CD4-positive, alpha-beta T cell treated with Interferon gamma for 1 hour (primary cell): ENCODE results near the gene CHI3L2.

Experiments used
- DNase-seq: peaks from one replicate; pipeline ENCODE4 v3.0.0-alpha.2; 2020

CHI3L2 gene, protein sequence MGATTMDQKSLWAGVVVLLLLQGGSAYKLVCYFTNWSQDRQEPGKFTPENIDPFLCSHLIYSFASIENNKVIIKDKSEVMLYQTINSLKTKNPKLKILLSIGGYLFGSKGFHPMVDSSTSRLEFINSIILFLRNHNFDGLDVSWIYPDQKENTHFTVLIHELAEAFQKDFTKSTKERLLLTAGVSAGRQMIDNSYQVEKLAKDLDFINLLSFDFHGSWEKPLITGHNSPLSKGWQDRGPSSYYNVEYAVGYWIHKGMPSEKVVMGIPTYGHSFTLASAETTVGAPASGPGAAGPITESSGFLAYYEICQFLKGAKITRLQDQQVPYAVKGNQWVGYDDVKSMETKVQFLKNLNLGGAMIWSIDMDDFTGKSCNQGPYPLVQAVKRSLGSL

DNA sequence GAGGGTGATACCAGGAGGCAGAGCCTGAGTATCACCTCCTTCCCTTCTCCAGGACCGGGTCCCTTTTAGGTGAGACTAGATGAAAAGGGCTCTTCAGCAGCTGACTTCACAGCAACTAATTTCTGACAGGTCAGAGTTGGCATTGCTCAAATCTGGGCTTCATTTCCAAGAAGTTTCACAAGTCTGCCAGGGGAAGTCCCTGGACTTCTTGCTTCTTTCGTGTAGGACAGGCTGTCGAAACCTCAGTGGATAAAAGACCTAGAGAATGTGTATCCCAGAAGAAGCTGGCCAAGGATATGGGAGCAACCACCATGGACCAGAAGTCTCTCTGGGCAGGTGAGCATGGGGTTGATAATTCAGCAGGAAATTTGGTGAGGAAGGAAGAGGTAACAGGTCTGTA is at the start of gene CHI3L2:
TSS of gene CHI3L2 (plus strand) at position 280 of the 400 bp plus-strand sequence. CDS start at position 297, 17 bp downstream.
- DNase-seq = no peak

DNA sequence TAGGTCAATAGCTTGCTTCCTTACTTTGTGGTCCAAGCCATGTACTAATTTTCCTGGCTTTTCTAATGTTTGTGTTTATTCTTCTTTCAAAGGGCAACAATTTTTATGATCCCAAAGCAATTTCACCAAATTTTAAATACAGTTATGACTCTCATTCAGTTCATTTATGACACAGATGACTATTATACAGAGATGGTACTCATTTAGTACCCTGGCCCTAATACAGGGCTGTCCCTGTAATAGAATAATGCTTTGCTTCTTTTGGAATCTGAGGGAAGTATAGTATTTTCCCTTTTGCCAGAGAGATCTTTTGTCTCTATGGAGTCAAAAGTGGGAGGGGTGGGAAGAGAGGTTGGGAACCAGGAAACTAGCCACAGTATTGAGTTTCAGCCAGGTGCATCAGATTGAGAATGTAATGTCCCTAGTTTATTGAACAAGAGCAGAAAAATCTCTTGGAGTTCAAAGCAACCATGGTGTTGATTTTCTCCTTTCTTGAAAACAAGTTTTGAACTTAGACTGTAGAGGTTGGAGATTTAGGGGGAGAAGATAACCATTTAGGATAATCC is 47.5 kb upstream of the CHI3L2 start:
- no peak for DNase-seq

- DNase-seq = no peak
These were observed 45.5 kb upstream of the CHI3L2 start for GRCh38 chr1:111182052-111182451.

- no peak for DNase-seq
These were observed 44.0 kb upstream of the CHI3L2 start for GRCh38 chr1:111183308-111184069.

- no peak for DNase-seq
These were observed 42.9 kb upstream of the CHI3L2 start for GRCh38 chr1:111184663-111185062.

GRCh38 chr1:111190931-111191451 is 36.5 kb upstream of the CHI3L2 start:
- DNase-seq = no peak

GRCh38 chr1:111191496-111191895 is 36.0 kb upstream of the CHI3L2 start:
- no peak for DNase-seq

DNA sequence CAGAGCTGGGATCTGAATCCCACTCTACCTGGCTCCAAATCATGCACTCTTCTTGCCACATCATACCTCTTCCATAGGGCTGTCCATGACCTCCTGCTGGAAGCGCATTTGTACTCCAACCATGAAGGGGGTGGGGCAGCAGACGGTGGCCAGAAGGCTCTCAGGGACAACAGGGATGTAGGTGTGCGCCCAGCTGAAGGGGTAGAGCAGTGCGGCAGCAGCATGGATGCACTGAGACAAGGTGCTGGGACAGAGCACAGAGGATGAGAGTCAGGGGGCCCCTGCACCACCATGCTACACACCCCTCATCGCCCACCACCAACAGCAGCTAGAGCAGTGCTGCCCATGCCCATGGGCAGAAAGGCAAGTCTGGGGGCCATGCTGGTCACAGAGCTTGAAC is 35.4 kb upstream of the CHI3L2 start:
- no peak for DNase-seq

- DNase-seq = peak; percentile 43
These were observed 34.6 kb upstream of the CHI3L2 start for GRCh38 chr1:111192658-111193519.

DNA sequence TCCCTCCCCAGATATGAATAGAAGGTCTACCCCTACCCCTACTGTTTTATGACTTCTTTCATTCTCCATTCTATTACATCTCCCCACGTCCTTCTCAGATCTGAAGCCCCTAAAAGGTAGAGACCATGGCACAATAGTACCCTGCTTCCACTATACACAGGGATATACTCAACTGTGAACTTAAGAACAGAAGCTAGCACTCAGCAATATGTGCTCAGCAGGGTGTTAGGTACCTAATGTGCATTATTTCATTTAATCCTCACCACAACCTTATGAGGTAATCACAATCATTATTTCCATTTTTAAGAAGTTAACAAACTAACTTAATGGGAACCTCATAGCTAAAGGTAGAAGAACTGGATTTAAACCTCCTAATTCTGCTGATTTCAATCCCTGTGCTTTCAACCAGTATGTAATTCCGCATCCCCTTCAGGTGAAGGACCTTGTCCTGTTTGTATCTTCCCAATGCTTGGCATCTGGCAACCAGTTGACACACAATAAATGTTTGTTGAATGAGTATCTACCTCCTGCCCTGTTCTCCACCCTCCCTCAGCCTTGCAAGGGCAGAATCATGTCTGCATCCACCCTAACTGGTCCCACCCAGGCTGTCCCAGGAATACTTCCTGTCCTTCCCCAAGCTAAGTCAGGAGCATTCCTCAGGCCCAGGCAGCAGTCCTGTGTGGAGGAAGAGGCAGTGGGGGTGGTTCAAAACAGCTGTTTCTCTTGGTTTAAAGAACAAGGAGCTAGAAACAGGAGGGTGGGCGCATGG is 33.6 kb upstream of the CHI3L2 start:
- DNase-seq = no peak

GRCh38 chr1:111195002-111195684 is 32.4 kb upstream of the CHI3L2 start:
- no peak for DNase-seq

GRCh38 chr1:111196213-111196612 is 31.3 kb upstream of the CHI3L2 start:
- no peak for DNase-seq

- peak; percentile 69 for DNase-seq
These were observed 29.8 kb upstream of the CHI3L2 start for GRCh38 chr1:111197598-111198284.

GRCh38 chr1:111198836-111199235 is 28.7 kb upstream of the CHI3L2 start:
- no peak for DNase-seq

GRCh38 chr1:111199329-111199728 is 28.2 kb upstream of the CHI3L2 start:
- DNase-seq = no peak

- DNase-seq = peak; percentile 65
These were observed 27.4 kb upstream of the CHI3L2 start, which contains the start of gene DENND2D for GRCh38 chr1:111199881-111200801. Gene DENND2D, minus strand, starts transcription at chr1:111200646. Its CDS starts 187 bp downstream, at chr1:111200459.

DNA sequence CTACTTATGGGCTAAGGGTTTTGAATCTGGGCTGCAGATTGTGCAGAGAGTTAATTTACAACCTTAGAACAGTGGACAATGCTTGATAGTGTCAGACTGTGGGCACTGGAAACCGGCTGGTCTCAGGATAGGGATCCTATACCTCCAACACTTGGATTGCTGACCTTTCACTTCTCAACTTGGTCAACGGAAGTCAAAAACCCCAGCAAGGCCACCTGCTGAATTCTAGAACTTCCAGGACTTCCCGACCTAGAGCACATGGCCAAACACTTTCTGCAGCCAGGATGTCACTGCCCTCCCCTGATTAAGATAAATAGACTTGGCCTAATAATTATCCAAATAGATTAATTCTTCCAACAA is 26.7 kb upstream of the CHI3L2 start:
- DNase-seq = no peak

GRCh38 chr1:111201275-111202090 is 26.0 kb upstream of the CHI3L2 start:
- no peak for DNase-seq

- DNase-seq = no peak
These were observed 25.2 kb upstream of the CHI3L2 start for GRCh38 chr1:111202366-111202706.
